Liver (tissue), 3 donors: ENCODE data around the gene ITGA5.

ENCODE experiments used
- RXRA ChIP-seq, 2 donors: IDR thresholded peaks; 2 replicates each; pipeline ENCODE4 v1.6.1; 2017 to 2018; ENCODE audit warnings: antibody characterized with exemption in 2 of 2, mild to moderate bottlenecking in 1 of 2
- YY1 ChIP-seq: IDR thresholded peaks from 2 replicates; pipeline ENCODE4 v1.6.1; 2016; ENCODE audit warnings: antibody characterized with exemption, mild to moderate bottlenecking
- TF ChIP-seq, protein P1 (sequence below): fragments of 150-350 bp; IDR thresholded peaks from 2 replicates; pipeline ENCODE4 v1.5.1; 2017; ENCODE audit warnings: improper control_type of control experiment, low read depth, low read length; ENCODE audit not compliant: missing input control
- TF ChIP-seq, protein P2 (sequence below): IDR thresholded peaks from 2 replicates; pipeline ENCODE4 v1.6.1; 2016; ENCODE audit warnings: antibody characterized with exemption
- donor health status: healthy.
- donor health status: healthy.

DNA sequence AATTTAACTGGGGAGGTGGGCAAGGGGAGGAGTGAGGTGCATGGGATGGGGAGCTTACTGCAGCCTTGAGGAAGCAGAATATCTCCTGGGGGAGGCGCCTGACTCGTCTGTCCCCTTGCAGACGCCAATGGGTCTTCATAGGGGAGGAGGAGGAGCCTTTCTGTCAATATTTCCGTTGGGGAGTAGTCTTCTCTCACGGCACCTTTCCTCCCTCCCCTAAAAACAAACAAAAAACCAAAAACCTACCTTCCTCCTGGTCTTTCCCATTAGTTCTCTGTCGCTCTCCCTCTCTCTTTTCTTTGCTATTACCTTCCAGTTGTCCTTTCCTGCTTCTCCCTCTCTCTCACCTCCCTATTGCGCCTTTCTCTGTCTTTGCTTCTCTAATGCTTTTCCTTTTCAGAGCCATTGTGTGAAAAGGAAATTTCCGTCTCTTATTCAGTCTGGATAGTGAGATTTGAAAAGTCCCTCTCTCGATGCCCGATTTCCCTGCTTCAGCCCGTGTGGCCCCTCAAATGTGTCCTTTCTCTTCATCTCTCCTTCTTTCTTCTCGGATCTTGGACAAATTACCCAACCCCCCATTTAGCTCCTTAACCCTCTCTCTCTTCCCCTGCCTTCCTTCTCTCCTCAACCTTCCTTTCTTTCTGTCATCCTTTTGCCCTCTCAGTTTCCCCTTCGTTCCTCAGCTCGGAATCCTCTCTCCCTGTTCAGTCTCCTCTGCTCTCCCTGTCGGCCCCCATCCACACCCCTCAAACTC lies 60.7 kb downstream of the ITGA5 start:
- no peak for TF ChIP-seq RXRA (IDR thresholded peaks at IDR 0.05)
- TF ChIP-seq, protein P1, sequence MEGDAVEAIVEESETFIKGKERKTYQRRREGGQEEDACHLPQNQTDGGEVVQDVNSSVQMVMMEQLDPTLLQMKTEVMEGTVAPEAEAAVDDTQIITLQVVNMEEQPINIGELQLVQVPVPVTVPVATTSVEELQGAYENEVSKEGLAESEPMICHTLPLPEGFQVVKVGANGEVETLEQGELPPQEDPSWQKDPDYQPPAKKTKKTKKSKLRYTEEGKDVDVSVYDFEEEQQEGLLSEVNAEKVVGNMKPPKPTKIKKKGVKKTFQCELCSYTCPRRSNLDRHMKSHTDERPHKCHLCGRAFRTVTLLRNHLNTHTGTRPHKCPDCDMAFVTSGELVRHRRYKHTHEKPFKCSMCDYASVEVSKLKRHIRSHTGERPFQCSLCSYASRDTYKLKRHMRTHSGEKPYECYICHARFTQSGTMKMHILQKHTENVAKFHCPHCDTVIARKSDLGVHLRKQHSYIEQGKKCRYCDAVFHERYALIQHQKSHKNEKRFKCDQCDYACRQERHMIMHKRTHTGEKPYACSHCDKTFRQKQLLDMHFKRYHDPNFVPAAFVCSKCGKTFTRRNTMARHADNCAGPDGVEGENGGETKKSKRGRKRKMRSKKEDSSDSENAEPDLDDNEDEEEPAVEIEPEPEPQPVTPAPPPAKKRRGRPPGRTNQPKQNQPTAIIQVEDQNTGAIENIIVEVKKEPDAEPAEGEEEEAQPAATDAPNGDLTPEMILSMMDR, result no peak
- no peak for TF ChIP-seq YY1
- TF ChIP-seq, protein P2, sequence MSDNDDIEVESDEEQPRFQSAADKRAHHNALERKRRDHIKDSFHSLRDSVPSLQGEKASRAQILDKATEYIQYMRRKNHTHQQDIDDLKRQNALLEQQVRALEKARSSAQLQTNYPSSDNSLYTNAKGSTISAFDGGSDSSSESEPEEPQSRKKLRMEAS, result no peak
